KG1 (cell line): ENCODE data around the gene OR6N2.

Experiments
- DNase-seq: peaks from one replicate; lab custom pipeline; 2025; lab: John Stamatoyannopoulos, UW

The OR6N2 gene

DNA sequence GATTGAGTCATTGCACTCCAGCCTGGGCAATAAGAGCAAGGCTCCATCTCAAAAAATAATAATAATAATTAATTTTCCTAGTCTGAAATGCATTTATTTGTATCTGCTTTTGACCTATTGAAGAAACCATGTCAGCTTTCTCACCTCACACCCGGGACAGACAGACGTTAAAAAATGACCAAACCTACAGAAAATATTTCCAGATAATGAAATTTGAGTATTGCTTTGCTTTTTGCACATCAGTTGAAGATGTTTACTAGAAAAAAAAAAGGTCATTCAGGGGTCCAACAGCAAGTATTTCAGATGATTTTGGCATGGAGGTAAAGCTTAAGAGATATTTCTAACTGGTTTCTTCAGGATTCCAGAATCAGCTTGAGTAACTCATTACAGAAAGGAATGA, 26.6 kb downstream of the OR6N2 start, which contains the start of gene OR6K6:
OR6K6 (plus strand) TSS at position 301 of the 400 bp plus-strand sequence. CDS start 168 bp downstream, outside the sequence.
- DNase-seq: no peak

DNA sequence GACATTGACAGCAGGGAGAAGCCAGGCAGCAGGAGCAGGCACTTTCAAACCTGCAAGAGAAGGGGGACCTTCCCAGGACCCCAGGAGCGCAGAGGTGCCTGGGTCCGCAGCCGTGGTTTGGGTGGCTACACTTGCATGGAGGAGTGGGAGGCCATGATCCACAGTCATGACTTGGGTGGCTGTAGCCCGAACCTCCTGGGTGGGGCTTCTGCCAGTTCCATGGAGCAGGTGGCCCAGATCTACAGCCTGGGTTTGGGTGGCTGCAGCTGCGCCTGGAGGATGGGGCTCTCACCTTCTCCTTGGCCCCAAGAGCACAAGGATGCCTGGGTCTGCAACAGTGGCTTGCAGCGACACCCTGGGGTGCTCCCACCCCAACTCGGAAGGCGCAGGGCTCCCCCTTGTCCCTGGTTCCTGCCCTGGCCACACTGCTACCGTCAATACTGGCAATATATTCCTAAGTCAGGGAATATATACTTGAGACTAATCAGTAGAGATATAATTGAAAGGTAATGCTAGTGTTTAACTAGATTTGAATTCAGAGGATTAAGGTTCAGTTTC, 28.8 kb downstream of the OR6N2 start:
- no peak for DNase-seq

DNA sequence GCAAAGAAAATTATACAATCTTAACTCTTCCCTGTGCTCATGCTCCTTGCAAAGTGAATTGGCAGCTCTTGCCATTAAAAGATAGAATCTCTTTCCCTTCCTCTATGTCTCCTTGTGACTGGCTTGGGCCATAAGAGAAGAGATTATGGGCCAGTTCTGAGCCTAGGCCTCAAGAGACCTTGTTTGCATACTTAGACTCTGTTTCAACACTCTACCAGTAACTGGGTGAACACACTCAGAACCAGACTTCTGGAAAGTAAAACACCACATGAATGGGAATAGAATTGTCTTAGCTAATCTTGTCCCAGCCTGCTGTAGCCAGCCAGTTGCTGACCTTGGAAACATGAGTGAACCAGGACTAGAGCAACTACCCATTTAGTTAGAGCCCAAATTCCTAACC, 45.2 kb downstream of the OR6N2 start:
- no peak for DNase-seq

DNA sequence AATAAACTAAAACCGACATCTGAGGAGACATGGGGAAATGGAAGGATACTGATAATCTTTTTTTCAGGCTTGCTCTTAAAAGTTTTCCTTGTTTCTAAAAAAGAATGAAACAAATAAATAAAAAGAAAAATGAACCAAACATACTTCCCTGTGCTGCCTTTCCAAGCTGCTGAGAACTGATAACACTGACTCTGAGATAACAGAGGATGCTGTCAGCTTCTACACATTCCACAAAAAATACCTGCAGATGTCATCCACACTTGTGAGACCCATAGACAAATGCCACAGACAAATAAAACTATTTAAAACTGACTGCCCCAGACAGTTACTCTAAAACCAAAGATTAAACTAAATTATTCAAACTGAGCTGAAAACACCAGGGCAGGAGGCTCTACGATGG, 48.5 kb downstream of the OR6N2 start:
- no peak for DNase-seq

DNA sequence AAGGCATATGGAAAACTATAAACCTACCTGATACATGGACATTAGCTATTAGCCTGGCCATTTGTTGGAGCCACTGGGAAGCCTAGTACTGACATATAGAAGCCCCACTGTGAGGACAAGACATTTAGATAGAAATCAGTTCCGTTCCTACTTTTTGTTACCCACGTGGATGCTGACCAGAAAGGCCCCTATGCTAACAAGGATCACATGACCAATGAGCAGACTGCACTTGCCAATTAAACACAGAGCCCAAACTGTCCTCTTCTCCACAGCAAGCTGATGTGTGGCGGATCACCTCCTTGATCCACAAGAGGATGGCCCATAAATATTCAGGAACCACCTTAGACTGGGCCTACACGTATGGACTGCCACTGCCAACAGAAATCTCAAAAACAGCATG, 49.3 kb downstream of the OR6N2 start:
- no peak for DNase-seq

DNA sequence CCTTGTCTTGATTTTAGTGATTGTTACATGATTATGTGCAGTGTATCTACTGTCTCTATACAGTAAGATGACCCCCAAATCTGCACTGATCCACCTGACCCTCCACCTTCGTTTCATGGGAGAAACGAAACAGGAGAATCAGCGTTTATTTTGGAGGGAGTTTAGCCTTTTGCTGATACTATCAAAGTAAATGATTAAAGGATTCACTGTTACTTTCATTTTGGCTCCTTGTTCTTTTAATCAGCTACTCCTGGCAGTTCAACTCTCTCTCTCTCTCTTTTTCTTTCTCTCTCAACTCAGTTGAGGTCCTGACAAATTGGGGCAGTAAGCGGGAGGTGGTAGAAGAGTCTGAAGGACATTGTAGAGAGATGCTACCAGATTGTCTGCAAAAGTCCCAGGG, 50.6 kb downstream of the OR6N2 start:
- DNase-seq: no peak

DNA sequence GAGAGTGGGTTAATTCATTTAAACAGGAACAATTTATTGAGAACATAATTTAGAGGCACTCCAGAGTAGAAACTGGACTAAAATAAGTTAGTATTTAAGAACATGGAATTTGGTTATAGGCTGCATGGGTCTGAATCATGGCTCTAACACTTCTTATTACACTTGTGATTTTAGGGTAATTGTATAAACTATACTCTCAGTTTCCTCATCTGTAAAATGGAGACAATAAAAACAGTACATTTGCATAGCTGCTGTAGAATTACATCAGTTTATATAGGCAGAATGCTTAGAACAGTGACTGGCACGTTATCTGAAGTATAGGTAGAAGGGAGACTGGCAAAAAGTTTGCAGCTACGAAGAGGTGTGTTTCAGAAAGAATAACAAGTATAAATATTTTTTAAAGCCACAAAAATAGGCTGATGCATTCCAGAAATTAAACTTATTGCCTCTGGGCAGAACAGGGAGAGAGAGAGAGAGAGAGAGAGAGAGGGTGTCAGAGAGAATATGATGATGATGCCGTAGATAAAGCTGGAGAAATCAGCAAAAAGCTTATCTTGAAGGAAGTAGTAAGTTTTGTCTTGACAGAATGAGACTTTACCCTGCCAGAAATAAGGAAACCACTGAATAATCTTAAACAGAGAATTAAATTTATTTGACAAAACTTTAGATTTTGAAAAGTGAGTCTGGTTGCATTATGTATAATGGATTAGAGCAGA, 52.3 kb downstream of the OR6N2 start:
- no peak for DNase-seq

DNA sequence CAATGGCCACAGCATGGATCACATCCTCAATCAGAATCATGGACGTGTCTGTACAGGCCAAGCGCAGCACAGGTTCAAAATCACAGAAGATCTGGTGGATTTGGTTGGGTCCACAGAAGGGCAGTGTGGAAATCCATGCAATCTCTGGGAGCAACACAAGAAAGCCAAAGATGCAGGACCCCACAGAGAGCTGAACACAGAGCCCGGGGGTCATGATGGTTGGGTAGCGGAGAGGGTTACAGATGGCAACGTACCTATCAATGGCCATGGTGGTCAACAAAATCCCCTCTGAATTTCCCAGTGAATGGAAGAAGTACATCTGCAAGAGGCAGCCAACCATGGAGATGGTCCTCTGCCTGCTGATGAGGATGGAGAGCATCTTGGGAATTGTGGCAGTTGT, 56.6 kb downstream of the OR6N2 start:
- no peak for DNase-seq
